Esophagus squamous epithelium (tissue), 5 donors: ENCODE data around the gene KIF7. TPM values are rescaled to one million over a fixed set of nuclear protein-coding genes. Genes with fewer than 3 reads are reported as not detected.

Experiments used
- DNase-seq: peaks from one replicate; lab custom pipeline; 2025; lab: John Stamatoyannopoulos, UW
- H3K27ac ChIP-seq, 4 donors: fragments of 200-600 bp; sonication (generic); one replicate each; pipeline ENCODE4 v1.5.1; 2016 to 2019; ENCODE audit warnings: mild to moderate bottlenecking in 1 of 4
- H3K27me3 ChIP-seq, 4 donors: fragments of 200-600 bp; sonication (generic); 1 replicate in 3 of 4; 2 replicates in 1 of 4; pipeline versions ENCODE4 v1.5.1 to v1.6.0; 2017 to 2021; ENCODE audit warnings: antibody characterized with exemption in 1 of 4
- H3K36me3 ChIP-seq, 3 donors: fragments of 200-600 bp; sonication (generic); one replicate each; pipeline ENCODE4 v1.5.1; 2016 to 2019
- H3K4me1 ChIP-seq, 3 donors: fragments of 200-600 bp; sonication (generic); one replicate each; pipeline ENCODE4 v1.5.1; 2017 to 2019
- H3K4me3 ChIP-seq, 4 donors: fragments of 200-600 bp; sonication (generic); 1 replicate in 3 of 4; 2 replicates in 1 of 4; pipeline ENCODE4 v1.5.1; 2016 to 2019; ENCODE audit warnings: mild to moderate bottlenecking in 2 of 4, moderate library complexity in 1 of 4
- H3K9me3 ChIP-seq, 3 donors: fragments of 200-600 bp; sonication (generic); one replicate each; pipeline ENCODE4 v1.5.1; 2016 to 2019
- POLR2A ChIP-seq, 4 donors: fragments of 450-650 bp; IDR thresholded peaks; one replicate each; pipeline ENCODE4 v1.6.1; 2017; ENCODE audit warnings: antibody characterized with exemption in 4 of 4, mild to moderate bottlenecking in 4 of 4, moderate library complexity in 3 of 4
- WGBS, 2 donors: methylation state at CpG; one replicate each; pipeline ENCODE4 v1.1.5; 2018; 5-methylcytosine and 5-hydroxymethylcytosine counted together
- intact Hi-C: fragments of 100-400 bp; cut with DNase I; formaldehyde crosslinking; loops from one replicate; pipeline ENCODE4 v1.15.0; 2022
- total RNA-seq, 4 donors: library from RNA; depleted of rRNA; stranded (reverse); fragments of >200 nt; gene quantifications; one replicate each; pipeline ENCODE4 v1.1.0, GENCODE V29; 2016
- TF ChIP-seq, protein P1 (sequence below), 6 experiments: fragments of 450-650 bp in 4 of 6; fragments of 200-600 bp in 2 of 6; sonication (generic) in 2 of 6; IDR thresholded peaks; one replicate each; pipeline ENCODE4 v1.5.1; 2016 to 2019; ENCODE audit warnings: antibody characterized with exemption in 6 of 6, mild to moderate bottlenecking in 4 of 6, moderate library complexity in 4 of 6
- donor health status: DM: yes; HTN: yes; CAD: no.

KIF7 gene
- total RNA-seq, 4 donors from 2014 or later = 0.35 to 3.4 (median 0.54) TPM

DNA sequence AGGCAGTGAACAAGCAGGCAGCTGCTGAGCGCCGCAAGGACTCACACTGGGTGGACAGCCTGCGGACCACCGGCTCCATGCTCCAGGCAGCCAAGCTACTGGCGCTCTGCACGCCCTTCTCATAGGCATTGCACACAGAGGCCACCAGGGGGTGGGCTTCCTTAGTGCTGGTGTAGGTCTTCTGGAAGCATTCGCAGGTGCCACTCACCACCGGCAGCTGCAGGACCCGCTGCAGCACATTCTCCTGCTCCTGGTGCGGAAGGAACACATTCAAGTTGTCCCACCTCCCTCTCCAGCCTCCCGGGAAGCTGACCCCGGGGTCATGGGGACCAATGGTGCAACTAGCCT lies 17.9 kb upstream of the KIF7 start:
- intact Hi-C loops = no loop called here
- no peak for TF ChIP-seq POLR2A (IDR thresholded peaks at IDR 0.05)
- TF ChIP-seq, protein P1, sequence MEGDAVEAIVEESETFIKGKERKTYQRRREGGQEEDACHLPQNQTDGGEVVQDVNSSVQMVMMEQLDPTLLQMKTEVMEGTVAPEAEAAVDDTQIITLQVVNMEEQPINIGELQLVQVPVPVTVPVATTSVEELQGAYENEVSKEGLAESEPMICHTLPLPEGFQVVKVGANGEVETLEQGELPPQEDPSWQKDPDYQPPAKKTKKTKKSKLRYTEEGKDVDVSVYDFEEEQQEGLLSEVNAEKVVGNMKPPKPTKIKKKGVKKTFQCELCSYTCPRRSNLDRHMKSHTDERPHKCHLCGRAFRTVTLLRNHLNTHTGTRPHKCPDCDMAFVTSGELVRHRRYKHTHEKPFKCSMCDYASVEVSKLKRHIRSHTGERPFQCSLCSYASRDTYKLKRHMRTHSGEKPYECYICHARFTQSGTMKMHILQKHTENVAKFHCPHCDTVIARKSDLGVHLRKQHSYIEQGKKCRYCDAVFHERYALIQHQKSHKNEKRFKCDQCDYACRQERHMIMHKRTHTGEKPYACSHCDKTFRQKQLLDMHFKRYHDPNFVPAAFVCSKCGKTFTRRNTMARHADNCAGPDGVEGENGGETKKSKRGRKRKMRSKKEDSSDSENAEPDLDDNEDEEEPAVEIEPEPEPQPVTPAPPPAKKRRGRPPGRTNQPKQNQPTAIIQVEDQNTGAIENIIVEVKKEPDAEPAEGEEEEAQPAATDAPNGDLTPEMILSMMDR (IDR thresholded peaks at IDR 0.05) = peak in 3 of 6 experiments; percentile 5 to 28 (median 20)
- no peak overlapping the region for H3K4me3 ChIP-seq
- H3K9me3 ChIP-seq = no peaks in the 10 kb centered on the region
- no peaks in the 10 kb centered on the region for H3K36me3 ChIP-seq
- WGBS, 2 donors = 72 to 80% methylated on average over 6 to 9 of the region's 12 CpGs
- DNase-seq = no peak
- H3K4me1 ChIP-seq = peaks cover 0 to 4% (median 0%) of the 10 kb centered on the region in 3 donors
- H3K27me3 ChIP-seq = no peaks in the 10 kb centered on the region
- no peak overlapping the region for H3K27ac ChIP-seq

DNA sequence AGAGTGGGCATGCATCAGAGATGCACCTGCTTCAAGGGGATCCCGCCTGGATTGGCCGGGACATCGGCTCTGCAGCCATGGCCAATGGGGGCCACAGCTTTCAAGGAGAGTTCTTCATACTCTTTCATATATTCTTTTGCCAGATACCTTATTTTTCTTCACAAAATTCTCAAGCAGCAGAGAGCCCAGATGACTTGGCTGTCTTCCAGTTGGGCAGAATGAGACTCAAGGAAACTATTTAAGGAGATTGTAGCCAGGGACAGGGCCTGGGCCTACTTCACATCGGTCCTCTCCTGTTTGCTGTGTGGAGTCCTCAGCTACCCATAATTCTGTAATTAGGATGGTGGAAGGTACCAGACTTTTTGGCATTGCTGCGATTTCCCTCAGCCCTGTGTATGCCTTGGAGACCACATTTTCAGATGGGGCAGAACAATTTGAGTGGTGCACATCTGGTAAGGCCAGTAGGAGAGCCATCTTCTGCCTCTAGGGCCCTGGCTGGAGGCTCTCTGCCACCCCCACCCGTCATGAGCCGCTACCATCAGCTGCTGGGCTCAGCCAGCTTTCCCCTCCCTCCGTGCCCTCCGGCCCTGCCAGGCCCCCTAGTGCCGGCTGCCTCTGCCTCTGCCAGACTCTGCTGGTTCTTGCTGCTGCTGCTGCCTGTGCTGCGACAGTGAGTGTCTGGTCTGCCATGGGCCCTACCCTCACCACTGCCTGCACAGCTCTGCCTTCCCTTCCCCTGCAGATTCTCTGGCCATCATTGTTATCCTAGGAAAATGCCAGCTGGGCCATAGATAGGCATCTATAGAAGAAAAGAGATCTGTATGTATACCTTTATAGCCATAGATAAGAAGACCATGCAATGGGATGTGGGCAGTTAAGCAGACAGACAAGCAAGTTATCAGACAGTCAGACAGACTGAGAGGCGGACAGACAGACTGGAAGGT lies 17.2 kb upstream of the KIF7 start:
- Histone ChIP-seq H3K36me3 (no peaks in the 10 kb centered on the region), H3K4me1 (peaks cover 0 to 4% (median 0%) of the 10 kb centered on the region in 3 donors), H3K27ac (peak overlapping the region in 1 of 4 donors; percentile 10), H3K9me3 (no peaks in the 10 kb centered on the region), H3K4me3 (no peak overlapping the region), H3K27me3 (no peaks in the 10 kb centered on the region)
- TF ChIP-seq POLR2A (IDR thresholded peaks at IDR 0.05) = no peak
- TF ChIP-seq, protein P1 (IDR thresholded peaks at IDR 0.05) = no peak
- 85 to 91% methylated on average over 7 to 12 of the region's 12 CpGs for WGBS, 2 donors
- DNase-seq = no peak
- intact Hi-C loops = no loop called here

DNA sequence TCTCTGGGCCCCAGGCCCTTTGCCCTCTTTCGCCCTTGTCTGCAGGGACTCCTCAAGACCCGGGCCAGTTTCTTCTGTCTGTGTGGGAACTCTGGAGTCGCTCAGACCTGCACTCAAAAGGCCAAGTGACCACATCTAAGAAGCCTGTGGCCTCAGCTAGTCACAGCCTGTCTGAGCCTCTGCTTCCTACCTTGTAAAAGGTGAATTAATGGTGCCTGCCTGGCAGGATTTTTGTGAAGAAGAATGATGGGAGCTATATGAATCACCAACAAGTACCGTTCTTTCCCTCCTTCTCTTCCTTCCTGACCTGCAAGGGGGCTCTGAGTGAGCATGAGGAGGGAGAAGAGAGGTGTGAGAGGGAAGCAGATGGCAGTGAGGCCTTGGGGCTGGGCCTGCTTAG lies 16.4 kb upstream of the KIF7 start:
- WGBS, 2 donors = 44 to 50% methylated on average over 1 of the region's 4 CpGs
- no peak for DNase-seq
- H3K9me3 ChIP-seq = no peaks in the 10 kb centered on the region
- H3K4me1 ChIP-seq = peaks cover 0 to 4% (median 0%) of the 10 kb centered on the region in 3 donors
- H3K27ac ChIP-seq = no peak overlapping the region
- no peak overlapping the region for H3K4me3 ChIP-seq
- H3K27me3 ChIP-seq = no peaks in the 10 kb centered on the region
- H3K36me3 ChIP-seq = no peaks in the 10 kb centered on the region
- intact Hi-C loops = no loop called here
- TF ChIP-seq, protein P1 (IDR thresholded peaks at IDR 0.05) = no peak
- no peak for TF ChIP-seq POLR2A (IDR thresholded peaks at IDR 0.05)

DNA sequence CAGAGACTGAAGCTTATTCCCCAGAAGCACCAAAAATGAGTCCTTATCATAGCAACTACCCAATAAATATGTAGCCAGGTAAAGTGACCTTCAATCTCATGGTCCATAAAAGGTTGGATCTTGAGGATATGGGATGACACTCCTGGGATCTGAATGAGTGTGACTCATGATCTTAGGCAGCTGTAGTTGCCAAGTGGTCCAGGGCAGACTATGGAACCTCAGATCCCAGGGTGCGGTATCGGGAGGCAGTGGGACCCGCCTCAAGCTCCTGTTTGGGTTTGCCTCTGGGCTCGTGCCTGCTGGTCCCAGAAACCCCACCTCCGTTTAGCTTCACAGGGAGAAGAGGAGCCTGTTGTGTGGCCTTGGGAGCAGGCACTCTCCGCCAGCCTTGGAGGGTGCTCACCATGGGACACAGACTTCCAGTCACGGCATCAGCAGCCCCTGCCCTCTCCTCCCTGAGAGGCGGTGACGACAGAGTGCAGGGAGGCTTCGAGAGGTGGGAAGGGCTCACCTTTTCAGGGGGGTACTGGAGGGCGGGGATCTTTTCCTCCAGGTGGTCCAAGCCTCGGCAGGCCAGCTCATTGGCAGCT lies 15.8 kb upstream of the KIF7 start:
- H3K36me3 ChIP-seq = no peaks in the 10 kb centered on the region
- peaks cover 0 to 2% (median 0%) of the 10 kb centered on the region in 4 donors for H3K27me3 ChIP-seq
- intact Hi-C loops = no loop called here
- TF ChIP-seq, protein P1 (IDR thresholded peaks at IDR 0.05) = no peak
- TF ChIP-seq POLR2A (IDR thresholded peaks at IDR 0.05) = no peak
- peaks cover under 1 to 7% (median under 1%) of the 10 kb centered on the region in 3 donors for H3K4me1 ChIP-seq
- WGBS, 2 donors = 70 to 100% methylated on average over 1 to 3 of the region's 12 CpGs
- no peak overlapping the region for H3K4me3 ChIP-seq
- no peak for DNase-seq
- no peaks in the 10 kb centered on the region for H3K9me3 ChIP-seq
- H3K27ac ChIP-seq = no peak overlapping the region

DNA sequence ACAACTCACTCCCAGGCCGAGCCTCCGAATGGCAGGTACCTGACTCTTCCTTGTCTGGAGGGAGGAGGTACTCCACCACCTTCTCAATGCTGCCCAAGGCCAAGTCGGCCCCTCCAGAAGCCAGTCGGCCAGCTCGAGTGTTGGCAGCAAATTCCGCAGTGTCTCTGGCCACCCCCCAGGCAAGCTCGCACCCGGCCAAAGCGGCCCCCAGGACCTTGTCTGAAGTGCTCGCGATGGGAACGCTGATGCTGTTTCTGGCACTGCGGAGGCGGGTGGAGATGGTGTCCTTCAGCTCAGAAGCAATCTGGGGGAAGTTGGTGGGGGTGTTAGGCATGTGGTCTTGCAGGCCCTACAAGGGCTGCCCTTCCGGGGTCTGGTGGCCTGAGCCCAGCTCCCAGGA lies 14.7 kb upstream of the KIF7 start:
- no peak for DNase-seq
- H3K27me3 ChIP-seq = peaks cover 0 to 9% (median 0%) of the 10 kb centered on the region in 4 donors
- no peaks in the 10 kb centered on the region for H3K9me3 ChIP-seq
- peaks cover 4 to 18% (median 7%) of the 10 kb centered on the region in 3 donors for H3K4me1 ChIP-seq
- WGBS, 2 donors = 93 to 100% methylated on average over 3 to 5 of the region's 15 CpGs
- TF ChIP-seq POLR2A (IDR thresholded peaks at IDR 0.05) = no peak
- TF ChIP-seq, protein P1 (IDR thresholded peaks at IDR 0.05) = no peak
- no peak overlapping the region for H3K27ac ChIP-seq
- no peak overlapping the region for H3K4me3 ChIP-seq
- intact Hi-C loops = no loop called here
- H3K36me3 ChIP-seq = no peaks in the 10 kb centered on the region
